GM12872 (cell line): ENCODE results near the gene SPNS3.

Source experiments
- TF ChIP-seq, protein P1 (sequence below): IDR thresholded peaks from 3 replicates; pipeline ENCODE4 v1.5.1; 2011; ENCODE audit warnings: low read depth, mild to moderate bottlenecking, low read length, moderate library complexity; ENCODE audit not compliant: insufficient read depth

SPNS3 gene

DNA sequence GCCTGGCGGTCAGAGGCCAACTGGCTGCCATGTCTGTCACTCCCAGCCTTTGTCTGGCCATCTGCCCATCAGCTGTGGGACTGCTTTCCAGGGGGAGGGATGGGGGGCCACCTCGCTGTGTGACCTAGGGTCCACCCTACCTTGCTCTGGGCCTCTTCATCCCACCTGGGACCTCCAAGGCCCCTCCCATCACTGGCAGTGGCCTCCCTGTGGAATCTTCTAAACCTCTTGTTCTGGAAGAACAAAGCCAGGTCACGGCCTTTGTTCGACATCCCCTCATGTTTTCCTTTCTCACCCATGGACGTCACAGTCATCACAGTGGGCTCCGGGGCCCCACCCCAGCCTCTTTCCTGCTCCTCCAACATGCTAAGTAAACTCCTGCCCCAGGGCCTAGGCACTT lies 88.9 kb downstream of the SPNS3 start:
- TF ChIP-seq, protein P1, sequence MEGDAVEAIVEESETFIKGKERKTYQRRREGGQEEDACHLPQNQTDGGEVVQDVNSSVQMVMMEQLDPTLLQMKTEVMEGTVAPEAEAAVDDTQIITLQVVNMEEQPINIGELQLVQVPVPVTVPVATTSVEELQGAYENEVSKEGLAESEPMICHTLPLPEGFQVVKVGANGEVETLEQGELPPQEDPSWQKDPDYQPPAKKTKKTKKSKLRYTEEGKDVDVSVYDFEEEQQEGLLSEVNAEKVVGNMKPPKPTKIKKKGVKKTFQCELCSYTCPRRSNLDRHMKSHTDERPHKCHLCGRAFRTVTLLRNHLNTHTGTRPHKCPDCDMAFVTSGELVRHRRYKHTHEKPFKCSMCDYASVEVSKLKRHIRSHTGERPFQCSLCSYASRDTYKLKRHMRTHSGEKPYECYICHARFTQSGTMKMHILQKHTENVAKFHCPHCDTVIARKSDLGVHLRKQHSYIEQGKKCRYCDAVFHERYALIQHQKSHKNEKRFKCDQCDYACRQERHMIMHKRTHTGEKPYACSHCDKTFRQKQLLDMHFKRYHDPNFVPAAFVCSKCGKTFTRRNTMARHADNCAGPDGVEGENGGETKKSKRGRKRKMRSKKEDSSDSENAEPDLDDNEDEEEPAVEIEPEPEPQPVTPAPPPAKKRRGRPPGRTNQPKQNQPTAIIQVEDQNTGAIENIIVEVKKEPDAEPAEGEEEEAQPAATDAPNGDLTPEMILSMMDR, result no peak

DNA sequence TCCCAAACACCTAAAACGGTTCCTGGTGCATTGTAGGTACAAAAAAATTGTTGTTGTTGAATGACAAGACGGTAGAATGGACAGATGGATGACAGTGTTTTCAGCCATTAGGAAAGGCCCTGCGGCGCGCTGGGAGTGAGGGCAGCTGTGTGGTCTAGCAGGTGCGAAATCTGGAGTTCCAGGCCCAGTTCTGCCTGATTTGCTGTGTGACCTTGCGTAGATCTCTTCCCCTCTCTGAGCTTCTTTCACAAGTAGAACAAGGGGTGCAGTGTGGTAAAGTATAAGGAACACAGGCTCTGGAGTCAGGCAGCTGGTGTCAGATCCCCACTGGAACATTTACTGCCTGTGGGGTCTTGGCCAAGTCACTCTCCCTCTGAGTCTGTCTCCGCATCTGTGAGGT lies 90.2 kb downstream of the SPNS3 start:
- TF ChIP-seq, protein P1, result no peak

DNA sequence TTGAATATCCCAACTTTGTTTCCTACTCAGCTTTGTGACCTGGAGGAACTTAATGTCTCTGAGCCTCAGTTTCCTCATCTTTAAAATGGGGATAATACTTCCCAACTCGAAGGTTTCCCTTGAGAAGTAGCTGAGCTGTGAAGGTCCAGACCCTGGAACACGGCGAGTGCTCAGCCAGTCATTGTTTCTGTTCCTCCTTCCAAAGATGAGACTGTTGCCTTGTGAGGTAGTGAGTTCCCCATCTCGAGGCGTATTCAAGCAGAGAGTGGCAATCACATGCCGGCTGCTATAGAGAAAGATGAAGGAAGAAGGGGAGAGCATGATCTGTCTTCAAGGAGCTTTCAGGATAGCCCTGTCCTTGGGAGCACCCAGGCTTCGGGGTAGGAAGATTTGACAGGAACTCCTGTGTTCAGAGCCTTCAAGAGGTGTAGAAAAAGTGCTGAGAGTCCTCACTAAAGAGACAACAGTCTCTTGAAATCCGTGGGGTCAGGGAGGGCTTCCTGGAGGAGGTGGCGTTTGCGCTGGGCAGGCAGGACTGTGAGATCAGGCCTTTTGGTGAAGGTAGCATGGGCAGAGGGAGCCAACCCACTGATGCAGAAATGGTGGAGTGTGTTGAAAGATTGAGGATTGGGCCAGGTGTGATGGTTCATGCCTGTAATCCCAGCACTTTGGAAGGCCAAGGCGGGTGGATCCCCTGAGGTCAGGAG lies 92.1 kb downstream of the SPNS3 start:
- TF ChIP-seq, protein P1, result no peak

DNA sequence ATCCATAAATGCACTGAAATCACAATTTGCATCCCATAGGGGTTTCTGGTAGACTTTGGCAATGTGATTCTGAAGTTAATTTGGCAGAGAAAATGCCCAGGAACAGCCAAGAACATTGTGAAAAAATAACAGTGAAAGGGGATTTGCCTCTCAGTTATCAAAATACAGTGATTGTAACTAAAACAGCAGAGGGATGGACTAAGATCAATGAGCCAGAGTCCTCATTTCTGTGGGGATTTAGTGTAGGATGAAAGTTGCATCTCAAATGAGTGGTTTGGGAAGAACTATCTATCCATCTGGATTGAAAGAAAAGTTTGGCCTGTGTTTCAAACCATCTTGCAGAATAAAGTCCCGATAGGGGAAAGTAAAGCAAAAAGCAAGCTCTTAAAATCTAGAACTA lies 93.4 kb downstream of the SPNS3 start:
- TF ChIP-seq, protein P1, result no peak

DNA sequence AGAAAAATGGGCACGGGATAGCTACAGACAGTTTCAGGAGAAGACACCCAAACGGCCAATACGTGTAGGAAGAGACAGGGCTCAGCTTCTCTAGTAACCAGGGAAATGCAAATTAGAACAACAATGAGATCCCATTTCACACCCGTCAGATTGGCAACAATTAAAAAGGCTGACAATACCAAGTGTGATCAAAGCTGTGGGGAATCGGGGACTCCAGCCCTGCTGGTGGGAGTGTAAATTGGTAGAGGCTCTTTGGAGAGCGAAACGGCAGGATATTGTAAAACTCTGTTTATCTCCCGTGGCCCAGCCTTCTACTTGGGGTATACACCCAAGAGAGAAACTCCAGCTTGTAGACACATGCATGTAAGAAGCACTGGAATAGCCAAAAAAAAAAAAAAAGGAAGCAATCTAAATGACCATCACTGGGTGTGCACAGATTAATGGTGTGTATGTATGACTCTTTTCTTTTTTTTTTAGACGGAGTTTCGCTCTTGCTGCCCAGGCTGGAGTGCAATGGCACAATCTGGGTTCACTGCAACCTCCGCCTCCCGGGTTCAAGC lies 93.9 kb downstream of the SPNS3 start:
- TF ChIP-seq, protein P1, result no peak

DNA sequence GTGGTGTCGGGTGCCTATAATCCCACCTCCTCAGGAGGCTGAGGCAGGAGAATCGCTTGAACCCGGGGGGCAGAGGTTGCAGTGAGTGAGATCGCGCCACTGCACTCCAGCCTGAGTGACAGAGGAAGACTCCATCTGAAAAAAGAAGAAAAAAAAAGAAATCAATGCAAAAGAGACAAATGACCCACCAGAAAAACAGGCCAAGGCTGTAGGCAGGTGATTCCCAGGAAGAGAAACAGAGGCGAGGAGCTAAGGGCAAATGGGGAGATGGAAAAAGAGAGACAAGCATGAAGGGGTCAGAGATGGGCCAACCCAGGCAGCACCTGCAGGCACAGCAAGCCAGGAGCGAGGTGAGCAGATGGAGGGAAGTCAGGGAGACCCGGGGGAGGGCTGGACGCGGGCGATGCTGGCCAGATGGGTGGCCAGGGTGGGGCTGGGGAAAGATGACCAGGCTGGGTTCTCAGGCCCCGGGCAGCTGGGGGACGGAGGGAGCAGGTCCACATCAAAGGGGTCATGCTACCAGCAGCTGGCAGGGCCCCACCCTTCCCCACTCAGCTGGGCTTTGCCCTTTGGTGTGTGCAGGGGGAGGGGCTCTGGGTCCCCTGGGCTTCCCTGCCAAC lies 95.9 kb downstream of the SPNS3 start:
- TF ChIP-seq, protein P1, result no peak

DNA sequence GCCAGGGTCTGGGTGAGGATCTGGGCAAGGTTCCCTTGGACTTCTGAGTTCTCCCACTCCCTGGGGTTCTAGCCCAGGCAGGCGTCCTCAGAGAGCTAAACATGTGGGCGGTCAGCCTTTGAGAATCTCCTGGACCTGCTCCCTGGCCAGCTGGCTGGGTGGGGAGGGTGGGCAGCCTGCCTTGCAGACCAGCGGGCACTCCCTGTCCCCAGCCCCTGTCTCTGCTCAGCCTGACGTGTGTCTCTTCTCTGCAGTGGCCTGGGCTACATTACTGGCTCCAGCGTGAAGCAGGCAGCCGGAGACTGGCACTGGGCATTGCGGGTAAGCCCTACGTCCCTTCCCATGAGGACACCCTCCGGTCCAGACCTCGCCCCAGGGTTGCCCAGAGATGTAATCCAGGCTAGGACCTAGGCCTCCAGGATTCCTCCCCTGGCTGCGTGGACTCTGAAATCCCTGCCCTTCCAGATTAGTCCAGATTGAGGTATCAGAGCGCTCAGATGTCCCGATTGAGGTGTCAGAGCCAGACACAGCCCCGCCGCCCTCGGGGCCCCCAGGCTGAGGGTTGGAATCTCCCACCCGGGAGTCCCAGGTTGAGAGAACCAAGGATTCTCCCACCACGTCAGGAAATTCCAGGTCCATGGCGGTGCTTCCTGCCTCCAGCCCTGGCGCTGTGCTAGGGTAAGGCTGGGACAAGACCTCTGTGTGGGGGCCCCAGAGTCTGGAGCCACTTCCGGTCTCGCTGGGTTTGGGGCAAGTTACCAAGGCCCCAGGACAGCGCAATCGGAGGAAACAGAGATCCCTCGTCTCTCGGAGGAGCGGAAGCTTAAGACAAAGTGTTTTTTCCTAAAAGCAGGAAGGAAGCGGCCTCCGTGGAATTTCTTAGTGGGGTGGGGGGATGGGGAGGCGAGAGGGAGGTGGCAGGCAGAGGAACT lies 97.3 kb downstream of the SPNS3 start:
- TF ChIP-seq, protein P1, result no peak
